ENCODE results near the gene FLOT2. TPM values are rescaled to one million over a fixed set of nuclear protein-coding genes. Genes with fewer than 3 reads are reported as not detected.
A peak's percentile ranks its signal among the peaks of the same experiment; 100 is the strongest.
"Not testable (repeated sequence)": the region's sequence is repeated elsewhere in the genome, so short reads cannot be mapped to it uniquely, and the experiment has no call there.

FLOT2 gene
- total RNA-seq, 1 donor from 2014 or later, result 56.2 TPM

DNA sequence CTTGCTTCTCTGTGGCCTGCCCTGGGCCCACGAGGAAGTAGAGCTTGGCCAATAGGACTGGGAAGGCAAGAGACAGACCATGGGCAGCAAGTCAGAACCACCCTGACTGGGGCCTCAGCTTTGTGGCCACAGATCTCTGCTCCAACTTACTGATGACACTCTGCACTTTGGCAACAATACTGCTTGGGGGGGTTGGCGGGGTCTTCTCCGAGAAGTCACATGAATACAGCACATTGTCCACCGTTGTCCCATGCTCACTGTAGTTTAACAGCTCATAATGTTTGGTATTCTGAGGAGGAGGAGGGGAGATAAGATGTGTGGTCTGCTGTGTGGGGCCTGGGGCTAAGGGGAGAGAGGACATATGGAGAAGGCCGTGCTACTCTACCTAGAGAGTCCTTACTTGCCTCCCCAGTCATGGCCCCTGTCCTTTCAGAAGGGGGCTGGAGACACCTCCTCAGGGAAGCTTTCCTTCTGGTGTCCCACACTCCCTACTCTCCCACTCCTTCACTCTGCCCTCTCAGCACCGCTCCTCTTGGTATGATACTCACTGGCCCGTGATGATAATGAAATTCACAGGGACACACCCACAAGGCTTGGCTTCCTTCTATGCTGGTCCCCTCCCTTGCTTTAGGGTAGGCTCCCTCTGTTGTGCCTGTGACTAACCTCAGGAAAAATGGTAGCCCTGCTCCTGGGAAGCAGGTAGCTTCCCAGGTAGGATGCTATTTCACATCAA is 9.3 kb upstream of the FLOT2 start:
- intact Hi-C loops (cut with DNase I), result no loop called here
- Histone ChIP-seq H3K27ac (peak overlapping the region; percentile 84), H3K4me1 (peaks cover 51% of the 10 kb centered on the region), H3K4me3 (no peak overlapping the region), H3K27me3 (no peaks in the 10 kb centered on the region), H3K9me3 (no peaks in the 10 kb centered on the region), H3K36me3 (peaks cover 0 to 43% of the 10 kb centered on the region in 2 donors)
- TF ChIP-seq, protein P1, sequence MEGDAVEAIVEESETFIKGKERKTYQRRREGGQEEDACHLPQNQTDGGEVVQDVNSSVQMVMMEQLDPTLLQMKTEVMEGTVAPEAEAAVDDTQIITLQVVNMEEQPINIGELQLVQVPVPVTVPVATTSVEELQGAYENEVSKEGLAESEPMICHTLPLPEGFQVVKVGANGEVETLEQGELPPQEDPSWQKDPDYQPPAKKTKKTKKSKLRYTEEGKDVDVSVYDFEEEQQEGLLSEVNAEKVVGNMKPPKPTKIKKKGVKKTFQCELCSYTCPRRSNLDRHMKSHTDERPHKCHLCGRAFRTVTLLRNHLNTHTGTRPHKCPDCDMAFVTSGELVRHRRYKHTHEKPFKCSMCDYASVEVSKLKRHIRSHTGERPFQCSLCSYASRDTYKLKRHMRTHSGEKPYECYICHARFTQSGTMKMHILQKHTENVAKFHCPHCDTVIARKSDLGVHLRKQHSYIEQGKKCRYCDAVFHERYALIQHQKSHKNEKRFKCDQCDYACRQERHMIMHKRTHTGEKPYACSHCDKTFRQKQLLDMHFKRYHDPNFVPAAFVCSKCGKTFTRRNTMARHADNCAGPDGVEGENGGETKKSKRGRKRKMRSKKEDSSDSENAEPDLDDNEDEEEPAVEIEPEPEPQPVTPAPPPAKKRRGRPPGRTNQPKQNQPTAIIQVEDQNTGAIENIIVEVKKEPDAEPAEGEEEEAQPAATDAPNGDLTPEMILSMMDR (IDR thresholded peaks at IDR 0.05), result no peak
- TF ChIP-seq POLR2A (IDR thresholded peaks at IDR 0.05) (no peak), POLR2AphosphoS5 (IDR thresholded peaks at IDR 0.05; ENCODE audit: insufficient read depth in 1 of 2, low read depth in 1 of 2) (no peak)
- DNase-seq (ENCODE audit: extremely low spot score in 2 of 2), result no peak

DNA sequence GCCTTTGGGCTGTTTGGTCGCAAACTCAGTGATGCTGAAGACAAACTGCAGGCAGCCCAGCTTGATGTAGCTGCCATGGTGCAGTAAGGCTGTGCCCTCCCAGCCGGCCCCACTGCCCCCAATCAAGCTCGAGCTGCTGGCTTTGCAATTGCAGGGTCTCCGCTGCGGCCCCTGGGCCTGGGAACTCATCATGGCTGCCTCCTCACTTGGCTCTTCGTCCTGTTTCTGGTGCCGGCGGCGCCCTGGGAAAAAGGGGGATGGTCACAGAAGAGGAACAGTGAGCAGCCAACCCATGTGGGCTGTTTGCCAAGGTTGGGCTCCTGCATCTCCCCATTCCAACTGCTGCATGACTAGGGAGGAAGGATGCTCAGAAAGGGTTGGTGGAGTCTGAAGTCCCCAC is 8.7 kb upstream of the FLOT2 start:
- TF ChIP-seq POLR2A (IDR thresholded peaks at IDR 0.05) (no peak), POLR2AphosphoS5 (IDR thresholded peaks at IDR 0.05; ENCODE audit: insufficient read depth in 1 of 2, low read depth in 1 of 2) (no peak)
- TF ChIP-seq, protein P1 (IDR thresholded peaks at IDR 0.05), result no peak
- Histone ChIP-seq H3K4me3 (no peak overlapping the region), H3K9me3 (no peaks in the 10 kb centered on the region), H3K27me3 (no peaks in the 10 kb centered on the region), H3K27ac (peak overlapping the region; percentile 84), H3K36me3 (peaks cover 0 to 37% of the 10 kb centered on the region in 2 donors), H3K4me1 (peaks cover 57% of the 10 kb centered on the region)
- DNase-seq (ENCODE audit: extremely low spot score in 2 of 2), result no peak
- intact Hi-C loops (cut with DNase I), result no loop called here

DNA sequence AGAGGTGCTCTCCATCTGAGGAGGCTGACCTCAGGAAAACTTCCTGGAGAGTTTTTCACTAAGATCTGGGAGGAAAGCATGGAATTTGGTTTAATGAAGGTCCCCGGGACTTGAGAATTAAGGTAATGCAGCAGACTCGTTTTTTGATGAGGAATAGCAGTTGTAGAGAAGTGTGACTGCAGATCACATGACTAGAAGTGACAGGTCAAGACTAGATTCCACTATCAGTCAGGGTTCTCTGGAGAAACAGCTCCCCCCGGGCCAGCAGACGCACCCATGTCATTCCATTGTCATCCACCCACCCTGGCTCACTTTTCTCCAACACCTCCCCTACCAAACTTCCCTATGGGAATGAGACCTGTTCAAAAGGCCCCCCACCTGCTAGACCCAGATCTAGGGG is 7.3 kb upstream of the FLOT2 start:
- TF ChIP-seq, protein P1 (IDR thresholded peaks at IDR 0.05), result no peak
- TF ChIP-seq POLR2A (IDR thresholded peaks at IDR 0.05) (no peak), POLR2AphosphoS5 (IDR thresholded peaks at IDR 0.05; ENCODE audit: insufficient read depth in 1 of 2, low read depth in 1 of 2) (no peak)
- no peaks in the 10 kb centered on the region for H3K27me3 ChIP-seq
- peaks cover 59% of the 10 kb centered on the region for H3K4me1 ChIP-seq
- H3K27ac ChIP-seq, result no peak overlapping the region
- intact Hi-C loops (cut with DNase I), result no loop called here
- H3K4me3 ChIP-seq, result no peak overlapping the region
- no peak for DNase-seq (ENCODE audit: extremely low spot score in 2 of 2)
- peaks cover 0 to 23% of the 10 kb centered on the region in 2 donors for H3K36me3 ChIP-seq
- H3K9me3 ChIP-seq, result no peaks in the 10 kb centered on the region

DNA sequence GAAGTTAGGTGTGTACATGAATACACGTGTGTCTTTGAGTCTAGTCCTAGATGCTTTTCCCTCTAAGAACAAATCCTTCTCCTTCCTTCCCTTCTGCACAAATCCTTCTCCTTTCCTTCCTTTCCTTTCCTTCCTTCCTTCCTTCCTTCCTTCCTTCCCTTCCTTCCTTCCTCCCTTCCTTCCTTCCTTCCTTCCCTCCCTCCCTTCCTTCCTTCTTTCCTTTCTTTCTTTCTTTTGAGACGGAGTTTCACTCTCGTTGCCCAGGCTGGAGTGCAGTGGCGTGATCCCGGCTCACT is 6.0 kb upstream of the FLOT2 start:
- H3K4me3 ChIP-seq; H3K9me3 ChIP-seq; DNase-seq (ENCODE audit: extremely low spot score in 2 of 2); intact Hi-C loops (cut with DNase I); H3K27me3 ChIP-seq: not testable (repeated sequence)
- Histone ChIP-seq H3K36me3 (peaks cover 0 to 15% of the 10 kb centered on the region in 2 donors), H3K27ac (peak overlapping the region; percentile 89), H3K4me1 (peaks cover 49% of the 10 kb centered on the region)

DNA sequence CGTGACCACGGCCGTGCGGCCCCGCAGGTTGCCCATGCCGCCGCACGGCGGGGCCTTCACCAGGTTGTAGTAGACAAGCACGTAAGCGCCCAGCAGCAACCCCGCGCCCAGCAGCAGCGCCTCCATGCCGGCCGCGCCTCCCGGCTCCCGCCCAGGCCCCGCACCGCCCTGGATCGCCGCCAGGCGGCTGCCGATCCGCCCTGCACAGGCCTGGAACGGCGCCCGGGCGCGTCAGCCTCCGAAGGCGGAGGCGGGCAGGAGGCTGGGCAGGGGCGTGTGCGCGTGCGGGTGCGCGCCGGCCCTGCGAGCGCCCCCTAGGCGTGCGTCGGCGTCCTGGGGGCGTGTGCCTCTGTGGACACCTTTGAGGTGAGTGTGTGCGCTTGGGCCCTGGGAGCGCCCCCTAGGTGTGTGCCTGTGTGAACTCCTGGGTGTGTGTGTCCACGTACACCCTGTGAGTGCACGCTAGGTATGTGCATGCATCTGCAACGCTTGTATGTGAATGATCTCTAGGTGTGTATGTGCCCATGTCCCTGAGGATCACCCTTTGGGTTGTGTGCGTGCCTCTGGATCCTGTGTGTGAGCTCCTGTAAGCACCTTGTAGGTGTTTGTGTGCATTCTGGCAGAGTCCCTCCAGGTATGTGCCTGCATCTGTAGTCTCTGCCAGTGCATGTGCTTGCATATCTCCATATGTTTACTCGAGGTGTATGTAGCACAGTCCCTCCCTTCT is 5.4 kb upstream of the FLOT2 start, which contains the start of gene DHRS13:
DHRS13 (minus strand) TSS at position 261 of the 727 bp plus-strand sequence; CDS start at position 126, 135 bp downstream.
- Histone ChIP-seq H3K27ac (peak within 1 kb of the TSS; percentile 89), H3K4me1 (peaks cover 49% of the 10 kb centered on the region), H3K27me3 (no peaks in the 10 kb centered on the region), H3K4me3 (peak within 1 kb of the TSS; percentile 65 to 69), H3K36me3 (peaks cover 0 to 15% of the 10 kb centered on the region in 2 donors), H3K9me3 (no peaks in the 10 kb centered on the region)
- DNase-seq (ENCODE audit: extremely low spot score in 2 of 2), result no peak
- TF ChIP-seq, protein P1 (IDR thresholded peaks at IDR 0.05), result peak; percentile 68 to 91 (median 78)
- TF ChIP-seq POLR2AphosphoS5 (IDR thresholded peaks at IDR 0.05; ENCODE audit: insufficient read depth in 1 of 2, low read depth in 1 of 2), result no peak
- intact Hi-C loops (cut with DNase I), result no loop called here
